ENCODE measurements around the gene CEP152.

The CEP152 gene

GRCh38 chr15:48778331-48778730 lies 32.5 kb downstream of the CEP152 start:
- H3K36me3 ChIP-seq (ENCODE audit: control insufficient read depth in 2 of 2, insufficient read depth in 2 of 2, low read length in 2 of 2) = peaks cover 1 to 11% of the 10 kb centered on the region in 2 donors
- no peaks in the 10 kb centered on the region for H3K9me3 ChIP-seq (ENCODE audit: control insufficient read depth in 2 of 2, low read length in 2 of 2)
- no peak overlapping the region for H3K27ac ChIP-seq (ENCODE audit: low read depth in 2 of 2, low read length in 2 of 2)
- no peaks in the 10 kb centered on the region for H3K27me3 ChIP-seq (ENCODE audit: control insufficient read depth in 2 of 2, insufficient read depth in 2 of 2, low read length in 2 of 2)
- no peaks in the 10 kb centered on the region for H3K4me1 ChIP-seq (ENCODE audit: control insufficient read depth in 2 of 2, insufficient read depth in 2 of 2, low read length in 2 of 2)
- no peak overlapping the region for H3K4me3 ChIP-seq (ENCODE audit: low read length in 2 of 2)
- H3K9ac ChIP-seq (ENCODE audit: low read depth in 1 of 2, low read length in 2 of 2) = no peak overlapping the region

GRCh38 chr15:48777645-48778330 lies 33.1 kb downstream of the CEP152 start:
- Histone ChIP-seq H3K4me1 (ENCODE audit: control insufficient read depth in 2 of 2, insufficient read depth in 2 of 2, low read length in 2 of 2) (no peaks in the 10 kb centered on the region), H3K9ac (ENCODE audit: low read depth in 1 of 2, low read length in 2 of 2) (no peak overlapping the region), H3K27me3 (ENCODE audit: control insufficient read depth in 2 of 2, insufficient read depth in 2 of 2, low read length in 2 of 2) (no peaks in the 10 kb centered on the region), H3K27ac (ENCODE audit: low read depth in 2 of 2, low read length in 2 of 2) (no peak overlapping the region), H3K36me3 (ENCODE audit: control insufficient read depth in 2 of 2, insufficient read depth in 2 of 2, low read length in 2 of 2) (peaks cover 0 to 11% of the 10 kb centered on the region in 2 donors), H3K4me3 (ENCODE audit: low read length in 2 of 2) (no peak overlapping the region), H3K9me3 (ENCODE audit: control insufficient read depth in 2 of 2, low read length in 2 of 2) (no peaks in the 10 kb centered on the region)

- Histone ChIP-seq H3K4me1 (ENCODE audit: control insufficient read depth in 2 of 2, insufficient read depth in 2 of 2, low read length in 2 of 2) (no peaks in the 10 kb centered on the region), H3K9me3 (ENCODE audit: control insufficient read depth in 2 of 2, low read length in 2 of 2) (no peaks in the 10 kb centered on the region), H3K27me3 (ENCODE audit: control insufficient read depth in 2 of 2, insufficient read depth in 2 of 2, low read length in 2 of 2) (no peaks in the 10 kb centered on the region), H3K4me3 (ENCODE audit: low read length in 2 of 2) (no peak overlapping the region), H3K36me3 (ENCODE audit: control insufficient read depth in 2 of 2, insufficient read depth in 2 of 2, low read length in 2 of 2) (peaks cover 0 to 6% of the 10 kb centered on the region in 2 donors), H3K27ac (ENCODE audit: low read depth in 2 of 2, low read length in 2 of 2) (no peak overlapping the region), H3K9ac (ENCODE audit: low read depth in 1 of 2, low read length in 2 of 2) (no peak overlapping the region)
Observed at GRCh38 chr15:48775546-48775945, 35.3 kb downstream of the CEP152 start.

DNA sequence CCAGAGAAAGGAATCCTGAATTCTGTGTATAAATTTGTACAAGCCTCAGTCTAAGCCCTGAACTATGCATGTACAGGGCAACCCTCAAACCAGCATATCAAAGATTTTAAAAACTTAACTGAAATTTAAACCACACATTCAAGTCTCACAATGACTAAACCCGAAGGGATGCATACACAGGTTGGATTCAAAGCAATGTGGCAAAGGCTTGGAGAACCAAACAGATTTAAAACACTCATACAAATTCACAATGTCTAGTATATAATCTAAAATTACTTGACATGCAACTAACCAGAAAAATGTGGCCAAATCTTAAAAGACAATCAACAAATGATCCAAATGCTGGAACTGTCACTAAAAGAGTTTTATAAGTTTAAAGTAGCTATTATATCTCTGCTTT lies 36.4 kb downstream of the CEP152 start:
- Histone ChIP-seq H3K36me3 (ENCODE audit: control insufficient read depth in 2 of 2, insufficient read depth in 2 of 2, low read length in 2 of 2) (peaks cover 2 to 5% of the 10 kb centered on the region in 2 donors), H3K4me1 (ENCODE audit: control insufficient read depth in 2 of 2, insufficient read depth in 2 of 2, low read length in 2 of 2) (no peaks in the 10 kb centered on the region), H3K4me3 (ENCODE audit: low read length in 2 of 2) (no peak overlapping the region), H3K9me3 (ENCODE audit: control insufficient read depth in 2 of 2, low read length in 2 of 2) (no peaks in the 10 kb centered on the region), H3K27me3 (ENCODE audit: control insufficient read depth in 2 of 2, insufficient read depth in 2 of 2, low read length in 2 of 2) (no peaks in the 10 kb centered on the region), H3K27ac (ENCODE audit: low read depth in 2 of 2, low read length in 2 of 2) (no peak overlapping the region), H3K9ac (ENCODE audit: low read depth in 1 of 2, low read length in 2 of 2) (no peak overlapping the region)

GRCh38 chr15:48766196-48766595 lies 44.7 kb downstream of the CEP152 start:
- Histone ChIP-seq H3K36me3 (ENCODE audit: control insufficient read depth in 2 of 2, insufficient read depth in 2 of 2, low read length in 2 of 2) (peaks cover 11 to 12% of the 10 kb centered on the region in 2 donors), H3K9ac (ENCODE audit: low read depth in 1 of 2, low read length in 2 of 2) (no peak overlapping the region), H3K27ac (ENCODE audit: low read depth in 2 of 2, low read length in 2 of 2) (no peak overlapping the region), H3K9me3 (ENCODE audit: control insufficient read depth in 2 of 2, low read length in 2 of 2) (no peaks in the 10 kb centered on the region), H3K27me3 (ENCODE audit: control insufficient read depth in 2 of 2, insufficient read depth in 2 of 2, low read length in 2 of 2) (no peaks in the 10 kb centered on the region), H3K4me3 (ENCODE audit: low read length in 2 of 2) (no peak overlapping the region), H3K4me1 (ENCODE audit: control insufficient read depth in 2 of 2, insufficient read depth in 2 of 2, low read length in 2 of 2) (no peaks in the 10 kb centered on the region)

- no peak overlapping the region for H3K9ac ChIP-seq (ENCODE audit: low read depth in 1 of 2, low read length in 2 of 2)
- H3K36me3 ChIP-seq (ENCODE audit: control insufficient read depth in 2 of 2, insufficient read depth in 2 of 2, low read length in 2 of 2) = peaks cover 9 to 13% of the 10 kb centered on the region in 2 donors
- no peaks in the 10 kb centered on the region for H3K9me3 ChIP-seq (ENCODE audit: control insufficient read depth in 2 of 2, low read length in 2 of 2)
- H3K27ac ChIP-seq (ENCODE audit: low read depth in 2 of 2, low read length in 2 of 2) = no peak overlapping the region
- H3K4me1 ChIP-seq (ENCODE audit: control insufficient read depth in 2 of 2, insufficient read depth in 2 of 2, low read length in 2 of 2) = no peaks in the 10 kb centered on the region
- no peak overlapping the region for H3K4me3 ChIP-seq (ENCODE audit: low read length in 2 of 2)
- no peaks in the 10 kb centered on the region for H3K27me3 ChIP-seq (ENCODE audit: control insufficient read depth in 2 of 2, insufficient read depth in 2 of 2, low read length in 2 of 2)
Observed at GRCh38 chr15:48765022-48765421, 45.8 kb downstream of the CEP152 start.

GRCh38 chr15:48761393-48762158 lies 49.3 kb downstream of the CEP152 start:
- Histone ChIP-seq H3K4me1 (ENCODE audit: control insufficient read depth in 2 of 2, insufficient read depth in 2 of 2, low read length in 2 of 2) (no peaks in the 10 kb centered on the region), H3K9me3 (ENCODE audit: control insufficient read depth in 2 of 2, low read length in 2 of 2) (no peaks in the 10 kb centered on the region), H3K27ac (ENCODE audit: low read depth in 2 of 2, low read length in 2 of 2) (no peak overlapping the region), H3K4me3 (ENCODE audit: low read length in 2 of 2) (no peak overlapping the region), H3K27me3 (ENCODE audit: control insufficient read depth in 2 of 2, insufficient read depth in 2 of 2, low read length in 2 of 2) (no peaks in the 10 kb centered on the region), H3K36me3 (ENCODE audit: control insufficient read depth in 2 of 2, insufficient read depth in 2 of 2, low read length in 2 of 2) (peaks cover 3 to 8% of the 10 kb centered on the region in 2 donors), H3K9ac (ENCODE audit: low read depth in 1 of 2, low read length in 2 of 2) (no peak overlapping the region)

- Histone ChIP-seq H3K27me3 (ENCODE audit: control insufficient read depth in 2 of 2, insufficient read depth in 2 of 2, low read length in 2 of 2) (no peaks in the 10 kb centered on the region), H3K9ac (ENCODE audit: low read depth in 1 of 2, low read length in 2 of 2) (no peak overlapping the region), H3K27ac (ENCODE audit: low read depth in 2 of 2, low read length in 2 of 2) (no peak overlapping the region), H3K9me3 (ENCODE audit: control insufficient read depth in 2 of 2, low read length in 2 of 2) (no peaks in the 10 kb centered on the region), H3K4me1 (ENCODE audit: control insufficient read depth in 2 of 2, insufficient read depth in 2 of 2, low read length in 2 of 2) (no peaks in the 10 kb centered on the region), H3K4me3 (ENCODE audit: low read length in 2 of 2) (no peak overlapping the region), H3K36me3 (ENCODE audit: control insufficient read depth in 2 of 2, insufficient read depth in 2 of 2, low read length in 2 of 2) (peaks cover 6 to 13% of the 10 kb centered on the region in 2 donors)
Observed at GRCh38 chr15:48759921-48760320, 50.9 kb downstream of the CEP152 start.

GRCh38 chr15:48757661-48758060 lies 53.2 kb downstream of the CEP152 start:
- H3K4me3 ChIP-seq (ENCODE audit: low read length in 2 of 2) = no peak overlapping the region
- no peak overlapping the region for H3K27ac ChIP-seq (ENCODE audit: low read depth in 2 of 2, low read length in 2 of 2)
- H3K36me3 ChIP-seq (ENCODE audit: control insufficient read depth in 2 of 2, insufficient read depth in 2 of 2, low read length in 2 of 2) = peaks cover 6 to 13% of the 10 kb centered on the region in 2 donors
- H3K27me3 ChIP-seq (ENCODE audit: control insufficient read depth in 2 of 2, insufficient read depth in 2 of 2, low read length in 2 of 2) = no peaks in the 10 kb centered on the region
- no peaks in the 10 kb centered on the region for H3K9me3 ChIP-seq (ENCODE audit: control insufficient read depth in 2 of 2, low read length in 2 of 2)
- no peaks in the 10 kb centered on the region for H3K4me1 ChIP-seq (ENCODE audit: control insufficient read depth in 2 of 2, insufficient read depth in 2 of 2, low read length in 2 of 2)
- no peak overlapping the region for H3K9ac ChIP-seq (ENCODE audit: low read depth in 1 of 2, low read length in 2 of 2)

DNA sequence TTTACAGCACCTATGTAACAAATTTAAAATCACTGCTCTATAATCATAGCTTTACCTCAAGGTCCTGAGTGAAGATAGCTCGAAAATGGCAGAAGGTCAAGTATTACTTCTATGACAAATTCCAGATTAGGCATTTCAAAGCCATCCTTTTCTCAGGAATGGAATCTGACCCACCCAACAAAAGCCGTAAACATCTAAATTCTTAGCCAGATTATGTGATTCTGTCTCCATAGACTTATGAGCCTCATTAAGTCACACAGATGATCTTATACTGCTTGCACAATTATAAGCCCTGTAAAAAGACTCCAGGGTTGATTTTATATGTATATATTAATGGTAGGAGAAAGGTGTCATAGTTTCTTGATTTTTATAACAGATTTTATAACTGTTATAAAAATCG lies 56.9 kb downstream of the CEP152 start:
- no peak overlapping the region for H3K4me3 ChIP-seq (ENCODE audit: low read length in 2 of 2)
- peaks cover 2 to 5% of the 10 kb centered on the region in 2 donors for H3K36me3 ChIP-seq (ENCODE audit: control insufficient read depth in 2 of 2, insufficient read depth in 2 of 2, low read length in 2 of 2)
- H3K27ac ChIP-seq (ENCODE audit: low read depth in 2 of 2, low read length in 2 of 2) = no peak overlapping the region
- no peak overlapping the region for H3K9ac ChIP-seq (ENCODE audit: low read depth in 1 of 2, low read length in 2 of 2)
- H3K9me3 ChIP-seq (ENCODE audit: control insufficient read depth in 2 of 2, low read length in 2 of 2) = no peaks in the 10 kb centered on the region
- H3K4me1 ChIP-seq (ENCODE audit: control insufficient read depth in 2 of 2, insufficient read depth in 2 of 2, low read length in 2 of 2) = no peaks in the 10 kb centered on the region
- H3K27me3 ChIP-seq (ENCODE audit: control insufficient read depth in 2 of 2, insufficient read depth in 2 of 2, low read length in 2 of 2) = no peaks in the 10 kb centered on the region
